ENCODE measurements around the gene LSM2. TPM values are rescaled to one million over a fixed set of nuclear protein-coding genes. Genes with fewer than 3 reads are reported as not detected.

LSM2 gene
- total and polyA plus RNA-seq, 9 of the 15 experiments (the other 6 are each of a cell fraction or from before 2014, with no cell fraction given), result 154 to 407 (median 223) TPM

- TF ChIP-seq, protein P1, sequence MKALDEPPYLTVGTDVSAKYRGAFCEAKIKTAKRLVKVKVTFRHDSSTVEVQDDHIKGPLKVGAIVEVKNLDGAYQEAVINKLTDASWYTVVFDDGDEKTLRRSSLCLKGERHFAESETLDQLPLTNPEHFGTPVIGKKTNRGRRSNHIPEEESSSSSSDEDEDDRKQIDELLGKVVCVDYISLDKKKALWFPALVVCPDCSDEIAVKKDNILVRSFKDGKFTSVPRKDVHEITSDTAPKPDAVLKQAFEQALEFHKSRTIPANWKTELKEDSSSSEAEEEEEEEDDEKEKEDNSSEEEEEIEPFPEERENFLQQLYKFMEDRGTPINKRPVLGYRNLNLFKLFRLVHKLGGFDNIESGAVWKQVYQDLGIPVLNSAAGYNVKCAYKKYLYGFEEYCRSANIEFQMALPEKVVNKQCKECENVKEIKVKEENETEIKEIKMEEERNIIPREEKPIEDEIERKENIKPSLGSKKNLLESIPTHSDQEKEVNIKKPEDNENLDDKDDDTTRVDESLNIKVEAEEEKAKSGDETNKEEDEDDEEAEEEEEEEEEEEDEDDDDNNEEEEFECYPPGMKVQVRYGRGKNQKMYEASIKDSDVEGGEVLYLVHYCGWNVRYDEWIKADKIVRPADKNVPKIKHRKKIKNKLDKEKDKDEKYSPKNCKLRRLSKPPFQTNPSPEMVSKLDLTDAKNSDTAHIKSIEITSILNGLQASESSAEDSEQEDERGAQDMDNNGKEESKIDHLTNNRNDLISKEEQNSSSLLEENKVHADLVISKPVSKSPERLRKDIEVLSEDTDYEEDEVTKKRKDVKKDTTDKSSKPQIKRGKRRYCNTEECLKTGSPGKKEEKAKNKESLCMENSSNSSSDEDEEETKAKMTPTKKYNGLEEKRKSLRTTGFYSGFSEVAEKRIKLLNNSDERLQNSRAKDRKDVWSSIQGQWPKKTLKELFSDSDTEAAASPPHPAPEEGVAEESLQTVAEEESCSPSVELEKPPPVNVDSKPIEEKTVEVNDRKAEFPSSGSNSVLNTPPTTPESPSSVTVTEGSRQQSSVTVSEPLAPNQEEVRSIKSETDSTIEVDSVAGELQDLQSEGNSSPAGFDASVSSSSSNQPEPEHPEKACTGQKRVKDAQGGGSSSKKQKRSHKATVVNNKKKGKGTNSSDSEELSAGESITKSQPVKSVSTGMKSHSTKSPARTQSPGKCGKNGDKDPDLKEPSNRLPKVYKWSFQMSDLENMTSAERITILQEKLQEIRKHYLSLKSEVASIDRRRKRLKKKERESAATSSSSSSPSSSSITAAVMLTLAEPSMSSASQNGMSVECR (CRISPR knock-in tag; IDR thresholded peaks at IDR 0.05), result no peak; the same call in 1 of the 2 replicates
- peak in 1 of 2 experiments; percentile 4; a peak in 1 of 4 replicates for TF ChIP-seq RCOR1 (IDR thresholded peaks at IDR 0.05; ENCODE audit: borderline replicate concordance in 1 of 2, low read depth in 2 of 2, low read length in 2 of 2)
- no peak for TF ChIP-seq ZNF311 (CRISPR knock-in tag; IDR thresholded peaks at IDR 0.05)
- no peak for TF ChIP-seq MAX (CRISPR knock-in tag; IDR thresholded peaks at IDR 0.05)
- TF ChIP-seq ZNF778 (CRISPR knock-in tag; IDR thresholded peaks at IDR 0.05), result no peak
- TF ChIP-seq PHTF2 (CRISPR knock-in tag; IDR thresholded peaks at IDR 0.05), result peak; percentile 90; the same call in 1 of the 2 replicates
- TF ChIP-seq RBFOX2 (IDR thresholded peaks at IDR 0.05; ENCODE audit: low read depth, low read length), result peak; percentile 56
- TF ChIP-seq TEAD4 (IDR thresholded peaks at IDR 0.05; ENCODE audit: low read length), result peak; percentile 32; the same call in 1 of the 2 replicates
- TF ChIP-seq TEAD4 (CRISPR knock-in tag; IDR thresholded peaks at IDR 0.05; ENCODE audit: borderline replicate concordance), result no peak
- TF ChIP-seq ZNF217 (CRISPR knock-in tag; IDR thresholded peaks at IDR 0.05), result no peak
- no peak for TF ChIP-seq SMAD3 (CRISPR knock-in tag; conservative IDR thresholded peaks at IDR 0.05)
- TF ChIP-seq ERF (CRISPR knock-in tag; IDR thresholded peaks at IDR 0.05), result no peak
- no peak for TF ChIP-seq FOXJ3 (CRISPR knock-in tag; IDR thresholded peaks at IDR 0.05)
- peak; percentile 64; the same call in 1 of the 2 replicates for TF ChIP-seq HDGF (IDR thresholded peaks at IDR 0.05)
- TF ChIP-seq ZBTB7A (IDR thresholded peaks at IDR 0.05; ENCODE audit: borderline replicate concordance, control insufficient read depth, low read depth, low read length), result no peak
- no peak for TF ChIP-seq ZNF224 (CRISPR knock-in tag; IDR thresholded peaks at IDR 0.05)
- TF ChIP-seq MLLT1 (IDR thresholded peaks at IDR 0.05), result peak in 1 of 2 experiments; percentile 27; a peak in 1 of 4 replicates
- TF ChIP-seq RHOXF2B (CRISPR knock-in tag; conservative IDR thresholded peaks at IDR 0.05), result peak; percentile 72; the same call in 1 of the 2 replicates
- TF ChIP-seq, protein P2, sequence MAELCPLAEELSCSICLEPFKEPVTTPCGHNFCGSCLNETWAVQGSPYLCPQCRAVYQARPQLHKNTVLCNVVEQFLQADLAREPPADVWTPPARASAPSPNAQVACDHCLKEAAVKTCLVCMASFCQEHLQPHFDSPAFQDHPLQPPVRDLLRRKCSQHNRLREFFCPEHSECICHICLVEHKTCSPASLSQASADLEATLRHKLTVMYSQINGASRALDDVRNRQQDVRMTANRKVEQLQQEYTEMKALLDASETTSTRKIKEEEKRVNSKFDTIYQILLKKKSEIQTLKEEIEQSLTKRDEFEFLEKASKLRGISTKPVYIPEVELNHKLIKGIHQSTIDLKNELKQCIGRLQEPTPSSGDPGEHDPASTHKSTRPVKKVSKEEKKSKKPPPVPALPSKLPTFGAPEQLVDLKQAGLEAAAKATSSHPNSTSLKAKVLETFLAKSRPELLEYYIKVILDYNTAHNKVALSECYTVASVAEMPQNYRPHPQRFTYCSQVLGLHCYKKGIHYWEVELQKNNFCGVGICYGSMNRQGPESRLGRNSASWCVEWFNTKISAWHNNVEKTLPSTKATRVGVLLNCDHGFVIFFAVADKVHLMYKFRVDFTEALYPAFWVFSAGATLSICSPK (IDR thresholded peaks at IDR 0.05; ENCODE audit: borderline replicate concordance), result peak; percentile 76; the same call in 1 of the 2 replicates
- TF ChIP-seq, protein P3, sequence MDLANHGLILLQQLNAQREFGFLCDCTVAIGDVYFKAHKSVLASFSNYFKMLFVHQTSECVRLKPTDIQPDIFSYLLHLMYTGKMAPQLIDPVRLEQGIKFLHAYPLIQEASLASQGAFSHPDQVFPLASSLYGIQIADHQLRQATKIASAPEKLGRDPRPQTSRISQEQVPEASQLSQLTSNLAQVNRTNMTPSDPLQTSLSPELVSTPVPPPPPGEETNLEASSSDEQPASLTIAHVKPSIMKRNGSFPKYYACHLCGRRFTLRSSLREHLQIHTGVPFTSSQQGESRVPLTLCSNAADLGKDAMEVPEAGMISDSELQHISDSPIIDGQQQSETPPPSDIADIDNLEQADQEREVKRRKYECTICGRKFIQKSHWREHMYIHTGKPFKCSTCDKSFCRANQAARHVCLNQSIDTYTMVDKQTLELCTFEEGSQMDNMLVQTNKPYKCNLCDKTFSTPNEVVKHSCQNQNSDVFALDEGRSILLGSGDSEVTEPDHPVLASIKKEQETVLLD (IDR thresholded peaks at IDR 0.05), result no peak
- 0 out of 2 replicates have a peak, but pooled peaks have one; percentile 21 for TF ChIP-seq OTX1 (CRISPR knock-in tag; IDR thresholded peaks at IDR 0.05)
Observed at GRCh38 chr6:31830886-31831335, 24.1 kb upstream of the LSM2 start (continued).
